MM.1S (cell line): ENCODE measurements around the gene OR51B4.

Source experiments
- DNase-seq: peaks from one replicate; pipeline ENCODE4 v3.0.0-alpha.2; 2015
- H2AFZ ChIP-seq: fragments of 300-600 bp; sonication (generic); 2 replicates; pipeline ENCODE4 v1.6.0; 2016; ENCODE audit warnings: antibody characterized with exemption, low read length
- H3F3A ChIP-seq: fragments of 300-600 bp; sonication (generic); 2 replicates; pipeline ENCODE4 v1.6.1; 2016; ENCODE audit warnings: mild to moderate bottlenecking, antibody characterized with exemption, low read length, moderate library complexity, mixed read lengths; ENCODE audit not compliant: insufficient read depth
- H3K27ac ChIP-seq: fragments of 300-600 bp; sonication (generic); 2 replicates; pipeline ENCODE4 v1.5.1; 2016; ENCODE audit warnings: mild to moderate bottlenecking, low read length
- H3K27me3 ChIP-seq: fragments of 300-600 bp; sonication (generic); replicated peaks from 2 replicates; pipeline ENCODE4 v1.6.0; 2016; ENCODE audit warnings: low read length; ENCODE audit not compliant: insufficient read depth
- H3K36me3 ChIP-seq: fragments of 300-600 bp; sonication (generic); replicated peaks from 2 replicates; pipeline ENCODE4 v1.6.1; 2016; ENCODE audit warnings: mild to moderate bottlenecking, low read length, mixed read lengths; ENCODE audit not compliant: insufficient read depth
- H3K4me1 ChIP-seq: fragments of 300-600 bp; sonication (generic); 2 replicates; pipeline ENCODE4 v1.6.1; 2016; ENCODE audit warnings: low read length, mixed read lengths
- H3K4me2 ChIP-seq: fragments of 300-600 bp; sonication (generic); 2 replicates; pipeline ENCODE4 v1.6.0; 2016; ENCODE audit warnings: low read depth, low read length
- H3K4me3 ChIP-seq: fragments of 300-600 bp; sonication (generic); 2 replicates; pipeline ENCODE4 v1.5.1; 2016; ENCODE audit warnings: low read length, mixed read lengths
- H3K79me2 ChIP-seq: fragments of 300-600 bp; sonication (generic); 2 replicates; pipeline ENCODE4 v1.6.1; 2016; ENCODE audit warnings: mixed run types, low read length, mixed read lengths
- H3K9ac ChIP-seq: fragments of 300-600 bp; sonication (generic); 2 replicates; pipeline ENCODE4 v1.6.1; 2016; ENCODE audit warnings: low read length, mixed read lengths
- H3K9me2 ChIP-seq: fragments of 300-600 bp; sonication (generic); replicated peaks from 2 replicates; pipeline ENCODE4 v1.6.1; 2016; ENCODE audit warnings: mild to moderate bottlenecking, low read length, mixed read lengths; ENCODE audit not compliant: insufficient read depth
- H3K9me3 ChIP-seq: fragments of 300-600 bp; sonication (generic); replicated peaks from 2 replicates; pipeline ENCODE4 v1.6.1; 2016; ENCODE audit warnings: mild to moderate bottlenecking, low read length, mixed read lengths; ENCODE audit not compliant: insufficient read depth
- H4K20me1 ChIP-seq: fragments of 300-600 bp; sonication (generic); 2 replicates; pipeline ENCODE4 v1.6.1; 2016; ENCODE audit warnings: mild to moderate bottlenecking, low read length, moderate library complexity, mixed read lengths; ENCODE audit not compliant: insufficient read depth
- CTCF ChIP-seq: fragments of 300-600 bp; sonication (generic); IDR thresholded peaks from 2 replicates; pipeline ENCODE4 v1.5.1; 2016; ENCODE audit warnings: antibody characterized with exemption, low read length, mixed read lengths
- EZH2 ChIP-seq: fragments of 300-600 bp; sonication (generic); optimal IDR thresholded peaks from 2 replicates; pipeline ENCODE3; 2017; ENCODE audit warnings: low read depth, mild to moderate bottlenecking, antibody characterized with exemption, low read length, mixed read lengths
- EZH2phosphoT487 ChIP-seq: fragments of 300-600 bp; sonication (generic); IDR thresholded peaks from 2 replicates; pipeline ENCODE4 v1.6.1; 2018; ENCODE audit warnings: antibody characterized with exemption, low read length

Gene OR51B4

GRCh38 chr11:5279471-5280090, 22.2 kb downstream of the OR51B4 start:
- no peak overlapping the region for H3K9ac ChIP-seq
- H3K27ac ChIP-seq: no peak overlapping the region
- no peak overlapping the region for H3K4me2 ChIP-seq

GRCh38 chr11:5277807-5278382, 23.9 kb downstream of the OR51B4 start:
- Histone ChIP-seq H3K79me2 (no peaks in the 10 kb centered on the region), H3K4me3 (no peak overlapping the region), H3F3A (no peaks in the 10 kb centered on the region), H3K9ac (no peak overlapping the region), H3K27ac (no peak overlapping the region), H3K4me2 (no peak overlapping the region), H4K20me1 (no peaks in the 10 kb centered on the region), H3K9me2 (no peaks in the 10 kb centered on the region), H2AFZ (no peak overlapping the region), H3K27me3 (no peaks in the 10 kb centered on the region), H3K36me3 (no peaks in the 10 kb centered on the region), H3K9me3 (no peaks in the 10 kb centered on the region), H3K4me1 (peaks cover 11% of the 10 kb centered on the region; the same call in 1 of the 2 replicates)
- no peak for DNase-seq
- TF ChIP-seq EZH2phosphoT487 (no peak), EZH2 (no peak)

More at GRCh38 chr11:5279471-5280090, 22.2 kb downstream of the OR51B4 start:
- Histone ChIP-seq H3F3A (no peaks in the 10 kb centered on the region), H3K36me3 (no peaks in the 10 kb centered on the region), H3K79me2 (no peaks in the 10 kb centered on the region), H3K4me3 (no peak overlapping the region), H3K27me3 (no peaks in the 10 kb centered on the region), H3K4me1 (peaks cover 11% of the 10 kb centered on the region; the same call in 1 of the 2 replicates), H3K9me3 (no peaks in the 10 kb centered on the region), H3K9me2 (no peaks in the 10 kb centered on the region), H4K20me1 (no peaks in the 10 kb centered on the region), H2AFZ (no peak overlapping the region)
- DNase-seq: no peak
- TF ChIP-seq CTCF: no peak
- no peak for TF ChIP-seq EZH2phosphoT487
- TF ChIP-seq EZH2: no peak

- H3K4me2 ChIP-seq: no peak overlapping the region
- H3K27me3 ChIP-seq: no peaks in the 10 kb centered on the region
These were observed 25.0 kb downstream of the OR51B4 start for GRCh38 chr11:5276697-5277096.

More at GRCh38 chr11:5276697-5277096, 25.0 kb downstream of the OR51B4 start:
- no peaks in the 10 kb centered on the region for H3K36me3 ChIP-seq
- H3K4me3 ChIP-seq: no peak overlapping the region
- H3K9ac ChIP-seq: no peak overlapping the region
- no peaks in the 10 kb centered on the region for H3K9me3 ChIP-seq
- H3F3A ChIP-seq: no peaks in the 10 kb centered on the region
- no peaks in the 10 kb centered on the region for H3K9me2 ChIP-seq
- no peak for DNase-seq
- no peak overlapping the region for H3K27ac ChIP-seq
- no peaks in the 10 kb centered on the region for H3K79me2 ChIP-seq
- H3K4me1 ChIP-seq: peaks cover 11% of the 10 kb centered on the region; the same call in 1 of the 2 replicates
- H4K20me1 ChIP-seq: no peaks in the 10 kb centered on the region
- TF ChIP-seq EZH2 (no peak), CTCF (no peak), EZH2phosphoT487 (no peak)
- H2AFZ ChIP-seq: no peak overlapping the region
